HG03521 (cell line): ENCODE data around the gene RICTOR.
"Not testable (repeated sequence)": the region's sequence is repeated elsewhere in the genome, so short reads cannot be mapped to it uniquely, and the experiment has no call there.

Experiments used
- ATAC-seq: cut with Tn5 transposase; IDR thresholded peaks from one replicate; pipeline ENCODE4 v1.9.1; 2021; ENCODE audit warnings: mild to moderate bottlenecking, moderate library complexity; ENCODE audit not compliant: unreplicated experiment

Gene RICTOR

DNA sequence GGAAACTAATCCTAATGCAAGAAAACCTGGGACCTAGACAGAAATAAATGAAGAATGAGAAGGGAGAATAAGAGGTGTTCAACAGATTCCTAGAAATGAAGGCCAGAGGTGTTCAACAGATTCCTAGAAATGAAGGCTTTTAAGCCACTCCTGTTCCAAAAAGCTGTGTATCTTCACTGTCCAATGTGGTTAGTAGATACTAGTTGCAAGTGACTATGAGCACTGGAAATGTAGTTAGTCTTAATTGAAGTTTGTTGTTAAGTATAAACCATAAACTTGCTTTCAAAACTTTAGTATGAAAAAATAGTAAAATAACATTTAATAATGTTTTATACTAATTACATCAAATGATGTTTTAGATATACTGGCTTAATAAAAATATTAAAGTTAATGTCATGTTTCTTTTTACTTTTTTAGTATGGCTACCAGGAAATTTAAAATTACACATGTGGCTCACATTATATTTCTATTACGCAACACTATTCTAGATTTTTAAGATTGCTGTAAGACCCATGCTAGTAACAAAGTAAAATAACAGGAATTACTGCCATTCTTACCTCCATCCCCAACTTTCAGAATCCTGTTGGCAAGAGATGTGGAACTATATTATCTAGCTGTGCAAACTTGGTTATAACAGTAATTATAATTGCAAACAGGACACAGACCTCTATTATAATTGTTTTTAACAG lies 57.5 kb downstream of the RICTOR start:
- ATAC-seq = no peak

DNA sequence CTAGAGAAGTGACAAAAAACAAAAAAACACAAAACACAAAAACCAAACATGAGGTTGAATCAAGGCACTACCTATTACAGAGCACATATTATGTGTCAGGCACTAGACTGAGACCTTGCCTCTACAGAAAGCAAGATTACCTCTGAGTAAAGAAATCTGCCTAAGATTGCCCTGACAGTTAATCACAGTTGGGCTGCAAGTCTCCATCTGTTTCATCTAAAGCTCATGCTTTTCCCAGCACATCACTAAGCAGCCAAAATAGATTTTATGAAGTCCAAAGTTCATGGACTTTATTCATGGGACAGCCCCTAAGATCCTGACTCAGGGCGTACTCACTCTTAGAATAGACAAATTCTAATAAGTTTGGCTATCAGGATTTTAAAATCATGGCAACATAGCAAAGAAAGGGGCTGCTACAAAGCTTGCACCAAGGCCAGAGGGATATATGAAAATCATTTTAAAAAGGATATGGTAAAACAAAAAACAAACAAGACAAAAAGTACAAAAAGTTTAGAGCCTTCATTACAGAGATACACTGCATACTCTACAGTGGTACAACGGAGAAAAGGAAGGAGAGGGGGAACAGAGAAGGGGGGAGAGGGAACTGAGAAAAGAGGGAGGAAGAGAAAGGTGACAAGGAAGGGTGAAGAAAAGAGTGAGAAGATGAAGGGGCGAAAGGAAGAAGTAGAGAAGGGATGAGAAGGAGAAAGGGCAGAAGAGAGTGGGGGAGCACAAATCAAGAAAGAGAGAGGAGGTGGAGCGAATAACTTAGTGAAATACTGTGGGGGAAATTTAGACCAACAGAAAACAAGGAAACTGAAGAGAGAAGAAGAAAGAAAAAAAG lies 58.2 kb downstream of the RICTOR start:
- ATAC-seq = no peak

DNA sequence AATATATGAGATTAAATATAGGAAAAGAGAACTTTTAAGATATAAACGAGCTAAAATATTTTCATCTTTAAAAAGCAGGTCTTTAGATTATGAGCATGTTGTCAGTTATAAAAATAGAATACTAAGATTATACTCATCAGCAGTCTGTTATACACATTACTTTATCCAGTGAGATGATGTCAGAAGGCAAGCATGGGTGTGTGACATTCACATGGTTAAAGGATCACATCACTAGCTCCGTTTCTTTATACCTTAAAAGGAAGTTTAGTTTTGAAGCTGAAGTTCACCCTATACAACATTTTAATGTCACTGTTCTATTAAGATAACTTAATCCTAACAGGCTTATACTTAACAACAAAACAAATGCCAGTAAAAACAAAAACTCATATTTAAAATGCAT lies 59.6 kb downstream of the RICTOR start:
- ATAC-seq = no peak

DNA sequence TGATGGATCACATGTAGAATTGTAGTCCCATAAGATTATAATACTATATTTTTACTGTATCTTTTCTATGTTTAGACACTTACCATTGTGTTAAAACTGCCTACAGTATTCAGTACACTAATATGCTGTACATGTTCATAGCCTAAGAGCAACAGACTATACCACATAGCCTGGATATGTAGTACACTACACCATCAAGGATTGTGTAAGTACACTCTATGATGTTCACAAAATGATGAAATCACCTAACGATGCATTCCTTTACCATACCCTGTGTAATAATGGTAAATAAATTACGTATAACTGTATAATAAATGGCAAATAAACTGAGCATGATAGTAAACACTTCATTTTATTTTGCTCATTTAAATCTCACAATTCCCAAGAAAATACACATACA lies 60.3 kb downstream of the RICTOR start:
- ATAC-seq = no peak

- ATAC-seq = not testable (repeated sequence)
Observed at GRCh38 chr5:39010958-39011357, 63.2 kb downstream of the RICTOR start.

DNA sequence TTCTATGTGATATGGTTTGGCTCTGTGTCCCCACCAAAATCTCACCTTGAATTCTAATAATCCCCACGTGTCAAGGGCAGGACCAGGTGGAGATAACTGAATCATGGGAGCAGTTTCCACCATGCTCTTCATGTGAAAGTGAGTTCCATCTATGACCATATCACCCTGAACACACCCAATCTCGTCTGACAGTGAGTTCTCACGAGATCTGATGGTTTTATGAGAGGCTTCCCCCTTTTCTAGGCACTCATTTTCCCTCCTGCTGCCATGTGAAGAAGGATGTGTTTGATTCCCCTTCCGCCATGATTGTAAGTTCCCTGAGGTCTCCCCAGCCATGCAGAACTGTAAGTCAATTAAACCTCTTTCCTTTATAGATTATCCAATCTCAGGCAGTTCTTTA lies 64.2 kb downstream of the RICTOR start:
- ATAC-seq = no peak

GRCh38 chr5:39009280-39009679 lies 64.9 kb downstream of the RICTOR start:
- ATAC-seq = no peak

- ATAC-seq = no peak
Observed at GRCh38 chr5:39006650-39007049, 67.5 kb downstream of the RICTOR start.

DNA sequence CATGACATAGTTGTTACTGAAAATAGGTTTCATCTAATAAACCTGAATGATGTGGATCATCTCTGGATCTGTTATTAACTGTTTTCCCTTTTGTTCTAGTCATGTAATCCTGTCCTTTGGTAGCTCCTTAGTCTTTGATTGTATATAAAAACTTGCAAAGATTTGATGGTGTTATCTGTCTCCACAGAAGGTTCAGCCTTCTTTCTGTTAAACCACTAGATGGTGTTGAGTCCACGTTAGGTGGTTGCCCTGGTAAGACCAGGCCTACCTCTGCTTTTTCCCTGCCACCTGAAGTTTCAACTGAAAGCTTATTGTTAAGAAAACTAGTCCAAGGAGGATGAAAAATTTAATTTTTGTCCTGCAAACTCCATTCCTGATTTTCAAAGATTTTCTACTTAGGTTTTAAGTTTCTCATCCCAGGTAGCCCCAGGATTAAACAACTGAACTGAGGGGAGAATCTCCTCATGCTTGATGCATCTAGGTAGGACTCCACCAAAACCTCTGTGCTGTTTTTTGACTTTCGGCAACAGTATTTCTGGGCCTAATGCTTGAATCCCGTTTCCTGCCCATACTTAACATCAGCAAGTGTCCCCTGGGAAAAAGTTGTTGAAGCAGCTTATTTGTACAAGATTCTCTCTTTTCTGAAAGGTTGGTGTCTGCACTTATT lies 68.5 kb downstream of the RICTOR start:
- no peak for ATAC-seq

GRCh38 chr5:39001683-39002082 lies 72.5 kb downstream of the RICTOR start:
- no peak for ATAC-seq

DNA sequence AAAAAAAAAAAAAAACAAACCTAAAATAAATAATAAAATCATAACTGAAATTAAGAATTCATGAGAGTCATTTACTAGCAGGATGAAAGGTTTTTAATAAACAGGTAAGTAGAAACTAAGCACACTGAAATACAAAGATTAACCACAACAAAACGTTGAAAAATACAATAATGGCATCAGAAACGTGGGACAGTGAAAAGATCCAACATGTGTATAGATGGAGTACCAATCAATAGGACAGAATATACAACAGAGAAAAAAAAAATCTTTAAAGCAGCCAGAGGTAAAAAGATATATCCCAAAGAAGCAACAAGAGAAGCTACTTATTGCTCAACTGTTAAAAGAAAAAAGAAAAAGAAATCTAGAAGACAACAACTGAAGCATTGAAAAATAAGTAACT lies 75.2 kb downstream of the RICTOR start:
- no peak for ATAC-seq

- no peak for ATAC-seq
Observed at GRCh38 chr5:38997591-38997990, 76.6 kb downstream of the RICTOR start.

DNA sequence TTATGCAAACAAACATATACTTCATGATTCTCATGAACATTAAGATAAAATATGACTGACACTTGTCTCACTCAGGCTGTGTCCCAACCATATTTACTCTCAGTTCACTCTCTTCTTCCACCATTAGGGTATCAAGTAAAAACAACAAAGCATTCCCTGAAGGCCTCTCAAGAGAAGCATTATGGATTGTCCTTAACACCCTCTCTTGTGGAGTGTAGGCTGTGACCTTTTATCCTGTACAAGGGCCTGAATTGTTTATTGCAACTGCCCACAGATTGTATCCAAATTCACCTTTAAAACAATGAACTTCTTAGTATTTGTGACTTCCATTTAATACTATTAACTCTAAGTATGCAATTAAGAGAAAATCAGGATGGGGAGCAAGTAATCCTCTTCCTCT lies 78.1 kb downstream of the RICTOR start:
- no peak for ATAC-seq

DNA sequence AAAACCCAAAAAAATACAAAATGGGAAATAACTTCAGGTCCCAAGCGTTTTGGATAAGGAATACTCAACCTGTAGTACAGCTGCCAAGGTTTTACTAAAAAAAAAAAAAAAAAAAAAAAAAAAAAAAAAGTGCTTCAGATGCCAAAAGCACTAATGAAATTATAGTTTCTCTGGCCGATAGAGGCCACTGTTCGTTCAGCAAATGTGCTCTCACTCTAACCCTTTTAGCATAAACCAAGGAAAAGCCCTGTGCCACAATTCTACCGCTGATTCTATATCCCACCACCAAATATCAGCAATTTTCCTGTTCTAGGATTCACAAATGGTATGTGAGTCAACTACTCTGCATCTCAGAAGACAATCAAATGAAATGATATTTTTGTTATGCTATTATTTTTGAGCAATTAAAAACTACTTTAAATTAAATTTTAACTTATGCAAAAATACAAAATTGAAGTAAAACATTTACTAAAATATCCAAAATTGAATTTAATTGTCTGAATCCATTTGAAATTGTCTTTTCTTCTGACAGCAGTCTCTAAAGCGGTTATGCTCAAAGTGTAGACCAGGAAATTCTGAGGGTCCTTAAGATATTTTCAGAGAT lies 79.8 kb downstream of the RICTOR start:
- ATAC-seq = no peak

DNA sequence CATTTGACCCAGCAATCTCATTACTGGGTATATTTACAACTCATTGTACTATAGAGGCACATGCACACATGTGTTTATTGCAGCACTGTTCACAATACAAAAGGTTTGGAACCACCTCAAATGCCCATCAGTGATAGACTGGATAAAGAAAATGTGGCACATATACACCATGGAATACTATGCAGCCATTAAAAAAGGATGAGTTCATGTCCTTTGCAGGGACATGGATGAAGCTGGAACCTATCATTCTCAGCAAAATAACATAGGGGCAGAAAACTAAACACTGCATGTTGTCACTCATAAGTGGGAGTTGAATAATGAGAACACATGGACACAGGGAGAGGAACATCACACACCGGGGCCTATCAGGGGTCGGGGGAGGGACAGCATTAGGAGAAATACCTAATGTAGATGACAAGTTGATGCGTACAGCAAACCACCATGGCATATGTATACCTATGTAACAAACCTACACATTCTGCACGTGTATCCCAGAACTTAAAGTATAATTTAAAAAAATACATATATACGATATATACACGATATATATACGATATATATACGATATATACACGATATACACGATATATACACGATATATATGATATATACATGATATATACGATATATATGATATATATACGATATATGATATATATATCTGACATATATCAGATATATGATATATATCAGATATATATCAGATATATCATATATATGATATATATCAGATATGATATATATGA lies 84.1 kb downstream of the RICTOR start:
- not testable (repeated sequence) for ATAC-seq

DNA sequence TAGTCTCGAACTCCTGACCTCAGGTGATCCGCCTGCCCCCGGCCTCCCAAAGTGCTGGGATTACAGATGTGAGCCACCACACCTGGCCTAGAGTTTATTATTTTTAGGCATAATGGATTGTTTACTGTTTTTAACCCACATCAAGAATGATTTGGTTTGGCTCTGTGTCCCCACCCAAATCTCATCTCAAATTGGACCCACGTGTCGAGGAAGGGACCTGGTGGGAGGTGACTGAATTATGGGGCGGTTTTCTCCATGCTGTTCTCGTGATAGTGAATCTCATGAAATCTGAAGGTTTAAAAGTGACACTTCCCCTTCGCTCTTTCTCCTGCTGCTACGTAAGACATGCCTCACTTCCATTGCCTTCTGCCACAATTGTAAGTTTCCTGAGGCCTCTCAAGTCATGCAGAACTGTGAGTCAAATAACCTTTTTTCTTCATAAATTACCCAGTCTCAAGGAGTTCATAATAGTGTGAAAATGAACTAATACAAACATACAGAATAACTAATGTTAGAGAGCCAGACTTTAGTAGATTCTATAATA lies 88.2 kb downstream of the RICTOR start:
- ATAC-seq = no peak

- no peak for ATAC-seq
Observed at GRCh38 chr5:38979535-38979934, 94.7 kb downstream of the RICTOR start.

GRCh38 chr5:38978036-38978435 lies 96.2 kb downstream of the RICTOR start:
- no peak for ATAC-seq

- ATAC-seq = no peak
Observed at GRCh38 chr5:38968665-38969064, 105.5 kb downstream of the RICTOR start.

- ATAC-seq = no peak
Observed at GRCh38 chr5:38961691-38962090, 112.5 kb downstream of the RICTOR start.
